HCT116 (cell line): Measurements from ENCODE around the gene BRK1. TPM values are rescaled to one million over a fixed set of nuclear protein-coding genes. Genes with fewer than 3 reads are reported as not detected.

ENCODE experiments used
- ATAC-seq: fragments of 200-7000 bp; cut with Tn5 transposase; 2 replicates; pipeline ENCODE4 v1.9.1; 2020; ENCODE audit warnings: mild to moderate bottlenecking, moderate library complexity
- BruUV-seq: library from RNA; stranded (reverse); fragments of 400-500 nt; replicated peaks from 2 replicates; lab custom pipeline; 2021; lab: Mats Ljungman, UMichigan
- CTCF ChIA-PET: fragments of 300-600 bp; sonication (Branson Sonifier 250); formaldehyde crosslinking; loops from one replicate; lab custom pipeline; 2021; ENCODE audit warnings: antibody characterized with exemption; lab: Charles Lee
- POLR2A ChIA-PET: fragments of 300-600, 350-600 bp; sonication (Branson Sonifier 250); formaldehyde crosslinking; loops from one replicate; lab custom pipeline; 2021; ENCODE audit warnings: antibody characterized with exemption; lab: Charles Lee
- RAD21 ChIA-PET, 2 experiments: fragments of 300-600 bp; sonication (Branson Sonifier 250); formaldehyde crosslinking; loops; one replicate each; lab custom pipeline; 2023; ENCODE audit warnings: low total read pairs in 2 of 2; ENCODE audit not compliant: uncharacterized antibody in 2 of 2, unreplicated experiment in 2 of 2, low non-redundant PET in 1 of 2; lab: Charles Lee
- DNase-seq: peaks from one replicate; pipeline ENCODE4 v3.0.0-alpha.2; 2010; ENCODE audit warnings: low read depth, low spot score
- H2AFZ ChIP-seq: fragments of 200-600 bp; shearing (Covaris generic), sonication (generic); 2 replicates; pipeline ENCODE4 v1.6.1; 2017; ENCODE audit warnings: low read depth, mixed run types, mixed read lengths, antibody characterized with exemption, low read length; ENCODE audit not compliant: poor library complexity, severe bottlenecking
- H3K27ac ChIP-seq: 2 replicates; pipeline ENCODE4 v1.5.1; 2012; ENCODE audit warnings: low read depth, low read length
- H3K27me3 ChIP-seq: fragments of 200-600 bp; sonication (generic); 2 replicates; pipeline ENCODE4 v1.6.1; 2016; ENCODE audit warnings: mixed run types, low read length, mixed read lengths; ENCODE audit not compliant: insufficient read depth
- H3K36me3 ChIP-seq, 2 experiments: fragments of 200-500 bp in 1 of 2; fragments of 200-600 bp in 1 of 2; sonication (Bioruptor generic) in 1 of 2; sonication (generic) in 1 of 2; 2 replicates each; pipeline versions ENCODE4 v1.5.1 to v1.6.1; 2014 to 2016; ENCODE audit warnings: low read length in 2 of 2, inconsistent platforms in 1 of 2, mixed read lengths in 1 of 2, mixed run types in 1 of 2; ENCODE audit not compliant: insufficient read depth in 2 of 2, control insufficient read depth in 1 of 2
- H3K4me1 ChIP-seq, 2 experiments: fragments of 200-600 bp in 1 of 2; sonication (generic) in 1 of 2; 2 replicates each; pipeline versions ENCODE4 v1.5.1 to v1.6.1; 2012 to 2017; ENCODE audit warnings: low read length in 2 of 2, inconsistent platforms in 1 of 2, mild to moderate bottlenecking in 1 of 2, mixed read lengths in 1 of 2, mixed run types in 1 of 2, moderate library complexity in 1 of 2; ENCODE audit not compliant: insufficient read depth in 2 of 2, control insufficient read depth in 1 of 2
- H3K4me2 ChIP-seq: fragments of 200-600 bp; sonication (generic); 2 replicates; pipeline ENCODE4 v1.6.1; 2017; ENCODE audit warnings: mixed run types, low read length, mixed read lengths
- H3K4me3 ChIP-seq, 2 experiments: fragments of 200-600 bp in 1 of 2; sonication (generic) in 1 of 2; replicated peaks in 1 of 2; 2 replicates each; pipeline ENCODE4 v1.5.1; 2011 to 2016; ENCODE audit warnings: low read length in 2 of 2, control low read depth in 1 of 2, low read depth in 1 of 2, mild to moderate bottlenecking in 1 of 2, mixed read lengths in 1 of 2, mixed run types in 1 of 2
- H3K79me2 ChIP-seq: fragments of 200-600 bp; sonication (generic); 2 replicates; pipeline ENCODE4 v1.6.1; 2017; ENCODE audit warnings: mild to moderate bottlenecking, mixed run types, low read length, moderate library complexity, mixed read lengths; ENCODE audit not compliant: insufficient read depth
- H3K9ac ChIP-seq: fragments of 200-600 bp; sonication (generic); 2 replicates; pipeline ENCODE4 v1.6.1; 2016; ENCODE audit warnings: low read length, mixed read lengths
- H3K9me2 ChIP-seq: fragments of 200-600 bp; sonication (generic), shearing (Covaris generic); 2 replicates; pipeline ENCODE4 v1.6.1; 2017; ENCODE audit warnings: mixed run types, mild to moderate bottlenecking, moderate library complexity; ENCODE audit not compliant: insufficient read depth
- H3K9me3 ChIP-seq, 2 experiments: fragments of 200-500 bp in 1 of 2; fragments of 200-600 bp in 1 of 2; sonication (Bioruptor generic) in 1 of 2; sonication (generic) in 1 of 2; 2 replicates each; pipeline ENCODE4 v1.6.1; 2014 to 2017; ENCODE audit warnings: low read length in 2 of 2, mixed read lengths in 2 of 2, inconsistent platforms in 1 of 2, low read depth in 1 of 2, mild to moderate bottlenecking in 1 of 2, mixed run types in 1 of 2, moderate library complexity in 1 of 2; ENCODE audit not compliant: control insufficient read depth in 1 of 2, insufficient read depth in 1 of 2
- H4K20me1 ChIP-seq: fragments of 200-600 bp; sonication (generic), shearing (Covaris generic); 2 replicates; pipeline ENCODE4 v1.6.1; 2017; ENCODE audit warnings: mixed run types, mild to moderate bottlenecking, moderate library complexity; ENCODE audit not compliant: insufficient read depth
- CEBPB ChIP-seq: IDR thresholded peaks from 2 replicates; pipeline ENCODE4 v1.6.1; 2012; ENCODE audit warnings: low read depth
- EGR1 ChIP-seq: IDR thresholded peaks from 2 replicates; pipeline ENCODE4 v1.6.1; 2012; ENCODE audit warnings: low read depth
- FOSL1 ChIP-seq: IDR thresholded peaks from 2 replicates; pipeline ENCODE4 v1.6.1; 2012; ENCODE audit warnings: low read depth
- YY1 ChIP-seq: IDR thresholded peaks from 2 replicates; pipeline ENCODE4 v1.6.1; 2011; ENCODE audit warnings: low read length, low read depth, moderate library complexity, mild to moderate bottlenecking; ENCODE audit not compliant: insufficient replicate concordance; ENCODE audit errors: extremely low read depth
- ZBTB33 ChIP-seq: IDR thresholded peaks from 2 replicates; pipeline ENCODE4 v1.6.1; 2011; ENCODE audit warnings: mild to moderate bottlenecking, low read length, moderate library complexity; ENCODE audit not compliant: insufficient replicate concordance; ENCODE audit errors: extremely low read depth
- ZNF274 ChIP-seq: fragments of 200-500 bp; sonication (Bioruptor generic); IDR thresholded peaks from 2 replicates; pipeline ENCODE4 v1.6.1; 2014; ENCODE audit warnings: mild to moderate bottlenecking, low read depth, low read length, inconsistent platforms
- intact Hi-C: fragments of 100-400 bp; cut with micrococcal nuclease; formaldehyde crosslinking; loops from 2 replicates; pipeline ENCODE4 v1.10.0; 2022
- total RNA-seq: library from RNA; stranded (reverse); gene quantifications from one replicate; pipeline ENCODE4 v1.2.1, GENCODE V29; 2021; ENCODE audit not compliant: unreplicated experiment
- TF ChIP-seq, protein P1 (sequence below): IDR thresholded peaks from 2 replicates; pipeline ENCODE4 v1.6.1; 2012
- TF ChIP-seq, protein P2 (sequence below): IDR thresholded peaks from 2 replicates; pipeline ENCODE4 v1.6.1; 2012; ENCODE audit warnings: low read depth
- TF ChIP-seq, protein P3 (sequence below), 3 experiments: fragments of 200-600 bp in 1 of 3; sonication (generic) in 1 of 3; IDR thresholded peaks in 2 of 3; conservative IDR thresholded peaks in 1 of 3; 2 replicates each; pipeline ENCODE4 v1.5.1; 2012 to 2017; ENCODE audit warnings: low read depth in 2 of 3, low read length in 2 of 3, antibody characterized with exemption in 1 of 3, borderline replicate concordance in 1 of 3, control low read depth in 1 of 3, mild to moderate bottlenecking in 1 of 3, mixed read lengths in 1 of 3, mixed run types in 1 of 3, moderate library complexity in 1 of 3; ENCODE audit not compliant: insufficient read depth in 1 of 3

BRK1 gene
- total RNA-seq, 1 experiment from 2014 or later: 93.4 TPM

DNA sequence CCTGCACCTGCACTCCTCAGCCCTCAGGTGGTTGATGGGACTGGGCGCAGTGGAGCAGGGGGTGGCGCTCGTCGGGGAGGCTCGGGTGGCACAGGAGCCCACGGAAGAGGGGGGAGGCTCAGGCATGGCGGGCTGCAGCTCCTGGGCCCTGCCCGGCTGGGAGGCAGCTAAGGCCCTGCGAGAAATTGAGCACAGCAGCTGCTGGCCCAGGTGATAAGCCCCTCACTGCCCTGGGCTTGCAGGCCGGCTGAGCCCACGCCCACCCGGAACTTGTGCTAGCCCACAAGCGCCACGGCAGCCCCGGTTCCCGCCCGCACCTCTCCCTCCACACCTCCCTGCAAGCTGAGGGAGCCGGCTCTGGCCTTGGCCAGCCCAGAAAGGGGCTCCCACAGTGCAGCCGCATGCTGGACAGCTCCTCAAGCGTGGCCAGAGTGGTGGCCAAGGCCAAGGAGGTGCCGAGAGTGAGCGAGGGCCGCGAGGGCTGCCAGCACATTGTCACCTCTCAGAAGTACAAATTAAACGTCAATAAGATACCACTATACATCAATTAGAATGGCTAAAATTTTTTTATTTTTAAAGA lies 21.0 kb downstream of the BRK1 start:
- Histone ChIP-seq H3K4me3 (no peak overlapping the region), H4K20me1 (no peaks in the 10 kb centered on the region), H3K4me1 (peaks cover 4 to 7% of the 10 kb centered on the region in 2 experiments; a peak in 3 of 4 replicates), H3K9me2 (no peaks in the 10 kb centered on the region), H3K9ac (no peak overlapping the region), H2AFZ (no peak overlapping the region), H3K27ac (no peak overlapping the region), H3K9me3 (no peaks in the 10 kb centered on the region), H3K4me2 (no peak overlapping the region), H3K79me2 (no peaks in the 10 kb centered on the region), H3K27me3 (no peaks in the 10 kb centered on the region), H3K36me3 (no peaks in the 10 kb centered on the region)
- RAD21 ChIA-PET: no interaction called here
- no peak for DNase-seq
- no TSS peak for BruUV-seq
- CTCF ChIA-PET: no interaction called here
- intact Hi-C loops: no loop called here
- POLR2A ChIA-PET: no interaction called here
- ATAC-seq: no peak
- TF ChIP-seq YY1 (no peak), EGR1 (no peak), FOSL1 (no peak), ZBTB33 (no peak), ZNF274 (no peak), CEBPB (no peak)
- TF ChIP-seq, protein P1, sequence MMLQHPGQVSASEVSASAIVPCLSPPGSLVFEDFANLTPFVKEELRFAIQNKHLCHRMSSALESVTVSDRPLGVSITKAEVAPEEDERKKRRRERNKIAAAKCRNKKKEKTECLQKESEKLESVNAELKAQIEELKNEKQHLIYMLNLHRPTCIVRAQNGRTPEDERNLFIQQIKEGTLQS: no peak
- TF ChIP-seq, protein P2, sequence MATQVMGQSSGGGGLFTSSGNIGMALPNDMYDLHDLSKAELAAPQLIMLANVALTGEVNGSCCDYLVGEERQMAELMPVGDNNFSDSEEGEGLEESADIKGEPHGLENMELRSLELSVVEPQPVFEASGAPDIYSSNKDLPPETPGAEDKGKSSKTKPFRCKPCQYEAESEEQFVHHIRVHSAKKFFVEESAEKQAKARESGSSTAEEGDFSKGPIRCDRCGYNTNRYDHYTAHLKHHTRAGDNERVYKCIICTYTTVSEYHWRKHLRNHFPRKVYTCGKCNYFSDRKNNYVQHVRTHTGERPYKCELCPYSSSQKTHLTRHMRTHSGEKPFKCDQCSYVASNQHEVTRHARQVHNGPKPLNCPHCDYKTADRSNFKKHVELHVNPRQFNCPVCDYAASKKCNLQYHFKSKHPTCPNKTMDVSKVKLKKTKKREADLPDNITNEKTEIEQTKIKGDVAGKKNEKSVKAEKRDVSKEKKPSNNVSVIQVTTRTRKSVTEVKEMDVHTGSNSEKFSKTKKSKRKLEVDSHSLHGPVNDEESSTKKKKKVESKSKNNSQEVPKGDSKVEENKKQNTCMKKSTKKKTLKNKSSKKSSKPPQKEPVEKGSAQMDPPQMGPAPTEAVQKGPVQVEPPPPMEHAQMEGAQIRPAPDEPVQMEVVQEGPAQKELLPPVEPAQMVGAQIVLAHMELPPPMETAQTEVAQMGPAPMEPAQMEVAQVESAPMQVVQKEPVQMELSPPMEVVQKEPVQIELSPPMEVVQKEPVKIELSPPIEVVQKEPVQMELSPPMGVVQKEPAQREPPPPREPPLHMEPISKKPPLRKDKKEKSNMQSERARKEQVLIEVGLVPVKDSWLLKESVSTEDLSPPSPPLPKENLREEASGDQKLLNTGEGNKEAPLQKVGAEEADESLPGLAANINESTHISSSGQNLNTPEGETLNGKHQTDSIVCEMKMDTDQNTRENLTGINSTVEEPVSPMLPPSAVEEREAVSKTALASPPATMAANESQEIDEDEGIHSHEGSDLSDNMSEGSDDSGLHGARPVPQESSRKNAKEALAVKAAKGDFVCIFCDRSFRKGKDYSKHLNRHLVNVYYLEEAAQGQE: no peak
- TF ChIP-seq, protein P3, sequence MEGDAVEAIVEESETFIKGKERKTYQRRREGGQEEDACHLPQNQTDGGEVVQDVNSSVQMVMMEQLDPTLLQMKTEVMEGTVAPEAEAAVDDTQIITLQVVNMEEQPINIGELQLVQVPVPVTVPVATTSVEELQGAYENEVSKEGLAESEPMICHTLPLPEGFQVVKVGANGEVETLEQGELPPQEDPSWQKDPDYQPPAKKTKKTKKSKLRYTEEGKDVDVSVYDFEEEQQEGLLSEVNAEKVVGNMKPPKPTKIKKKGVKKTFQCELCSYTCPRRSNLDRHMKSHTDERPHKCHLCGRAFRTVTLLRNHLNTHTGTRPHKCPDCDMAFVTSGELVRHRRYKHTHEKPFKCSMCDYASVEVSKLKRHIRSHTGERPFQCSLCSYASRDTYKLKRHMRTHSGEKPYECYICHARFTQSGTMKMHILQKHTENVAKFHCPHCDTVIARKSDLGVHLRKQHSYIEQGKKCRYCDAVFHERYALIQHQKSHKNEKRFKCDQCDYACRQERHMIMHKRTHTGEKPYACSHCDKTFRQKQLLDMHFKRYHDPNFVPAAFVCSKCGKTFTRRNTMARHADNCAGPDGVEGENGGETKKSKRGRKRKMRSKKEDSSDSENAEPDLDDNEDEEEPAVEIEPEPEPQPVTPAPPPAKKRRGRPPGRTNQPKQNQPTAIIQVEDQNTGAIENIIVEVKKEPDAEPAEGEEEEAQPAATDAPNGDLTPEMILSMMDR (IDR thresholded peaks at IDR 0.05 in 2 of 3, conservative IDR thresholded peaks at IDR 0.05 in 1 of 3; ENCODE audit: borderline replicate concordance in 1 of 3, insufficient read depth in 1 of 3, low read depth in 2 of 3, low read length in 2 of 3): no peak
